Measurements from ENCODE around the gene SACM1L.

DNA sequence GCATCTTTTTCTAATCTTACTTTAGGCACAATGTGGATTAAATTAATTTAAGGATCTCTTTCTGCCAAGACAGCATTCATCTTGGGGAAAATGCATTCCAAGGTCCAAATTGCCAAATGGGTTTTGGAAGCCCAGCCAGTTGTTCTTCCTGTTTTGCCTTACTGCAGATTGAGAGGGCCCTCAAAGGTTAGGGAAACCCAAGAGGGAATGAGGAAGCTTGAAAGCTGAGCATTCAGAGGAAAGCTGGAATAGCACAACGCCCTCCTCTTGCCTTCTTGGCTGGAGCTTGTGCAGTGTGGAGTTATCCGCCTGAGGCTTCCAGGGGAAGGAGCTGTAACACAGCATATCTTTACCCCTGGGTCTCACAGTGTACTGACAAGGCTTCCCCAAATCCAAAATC lies 18.2 kb upstream of the SACM1L start:
- TF ChIP-seq ZNF565 (CRISPR knock-in tag; conservative IDR thresholded peaks at IDR 0.05; ENCODE audit: low read depth) (no peak), TCF4 (CRISPR knock-in tag; IDR thresholded peaks at IDR 0.05; ENCODE audit: borderline replicate concordance) (no peak), ESRRG (CRISPR knock-in tag; IDR thresholded peaks at IDR 0.05) (no peak)
- TF ChIP-seq, protein P1, sequence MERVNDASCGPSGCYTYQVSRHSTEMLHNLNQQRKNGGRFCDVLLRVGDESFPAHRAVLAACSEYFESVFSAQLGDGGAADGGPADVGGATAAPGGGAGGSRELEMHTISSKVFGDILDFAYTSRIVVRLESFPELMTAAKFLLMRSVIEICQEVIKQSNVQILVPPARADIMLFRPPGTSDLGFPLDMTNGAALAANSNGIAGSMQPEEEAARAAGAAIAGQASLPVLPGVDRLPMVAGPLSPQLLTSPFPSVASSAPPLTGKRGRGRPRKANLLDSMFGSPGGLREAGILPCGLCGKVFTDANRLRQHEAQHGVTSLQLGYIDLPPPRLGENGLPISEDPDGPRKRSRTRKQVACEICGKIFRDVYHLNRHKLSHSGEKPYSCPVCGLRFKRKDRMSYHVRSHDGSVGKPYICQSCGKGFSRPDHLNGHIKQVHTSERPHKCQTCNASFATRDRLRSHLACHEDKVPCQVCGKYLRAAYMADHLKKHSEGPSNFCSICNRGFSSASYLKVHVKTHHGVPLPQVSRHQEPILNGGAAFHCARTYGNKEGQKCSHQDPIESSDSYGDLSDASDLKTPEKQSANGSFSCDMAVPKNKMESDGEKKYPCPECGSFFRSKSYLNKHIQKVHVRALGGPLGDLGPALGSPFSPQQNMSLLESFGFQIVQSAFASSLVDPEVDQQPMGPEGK (CRISPR knock-in tag; IDR thresholded peaks at IDR 0.05; ENCODE audit: borderline replicate concordance): no peak
